GM12874 (cell line): ENCODE results near the gene LY9.

Source experiments
- TF ChIP-seq, protein P1 (sequence below): IDR thresholded peaks from 2 replicates; pipeline ENCODE4 v1.5.1; 2011; ENCODE audit warnings: low read depth, mild to moderate bottlenecking, control low read depth, low read length, moderate library complexity; ENCODE audit not compliant: insufficient read depth

LY9 gene

GRCh38 chr1:160761046-160761445 is 34.9 kb upstream of the LY9 start:
- TF ChIP-seq, protein P1, sequence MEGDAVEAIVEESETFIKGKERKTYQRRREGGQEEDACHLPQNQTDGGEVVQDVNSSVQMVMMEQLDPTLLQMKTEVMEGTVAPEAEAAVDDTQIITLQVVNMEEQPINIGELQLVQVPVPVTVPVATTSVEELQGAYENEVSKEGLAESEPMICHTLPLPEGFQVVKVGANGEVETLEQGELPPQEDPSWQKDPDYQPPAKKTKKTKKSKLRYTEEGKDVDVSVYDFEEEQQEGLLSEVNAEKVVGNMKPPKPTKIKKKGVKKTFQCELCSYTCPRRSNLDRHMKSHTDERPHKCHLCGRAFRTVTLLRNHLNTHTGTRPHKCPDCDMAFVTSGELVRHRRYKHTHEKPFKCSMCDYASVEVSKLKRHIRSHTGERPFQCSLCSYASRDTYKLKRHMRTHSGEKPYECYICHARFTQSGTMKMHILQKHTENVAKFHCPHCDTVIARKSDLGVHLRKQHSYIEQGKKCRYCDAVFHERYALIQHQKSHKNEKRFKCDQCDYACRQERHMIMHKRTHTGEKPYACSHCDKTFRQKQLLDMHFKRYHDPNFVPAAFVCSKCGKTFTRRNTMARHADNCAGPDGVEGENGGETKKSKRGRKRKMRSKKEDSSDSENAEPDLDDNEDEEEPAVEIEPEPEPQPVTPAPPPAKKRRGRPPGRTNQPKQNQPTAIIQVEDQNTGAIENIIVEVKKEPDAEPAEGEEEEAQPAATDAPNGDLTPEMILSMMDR = no peak

DNA sequence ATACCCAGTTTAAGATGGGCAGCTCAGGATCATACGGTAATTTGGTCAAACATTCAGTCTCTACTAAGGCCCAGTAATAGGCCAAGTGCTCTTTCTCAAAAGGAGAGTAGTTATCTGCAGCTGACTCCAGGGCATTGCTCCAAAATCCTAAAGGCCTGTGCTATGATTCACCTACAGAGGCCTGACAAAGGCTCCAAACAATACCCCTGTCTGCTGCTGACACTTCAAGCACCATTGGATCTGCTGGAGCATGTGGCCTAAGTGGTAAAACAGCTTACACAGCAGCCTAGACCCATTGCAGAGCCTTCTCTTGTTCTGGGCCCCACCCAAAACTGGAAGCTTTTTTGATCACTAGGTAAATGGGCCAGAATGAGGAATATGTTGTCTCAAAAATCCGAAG is 34.1 kb upstream of the LY9 start:
- TF ChIP-seq, protein P1 = no peak

- TF ChIP-seq, protein P1 = no peak
Measured at GRCh38 chr1:160763993-160764392, 32.0 kb upstream of the LY9 start.

- TF ChIP-seq, protein P1 = no peak
Measured at GRCh38 chr1:160767395-160768294, 28.3 kb upstream of the LY9 start.

DNA sequence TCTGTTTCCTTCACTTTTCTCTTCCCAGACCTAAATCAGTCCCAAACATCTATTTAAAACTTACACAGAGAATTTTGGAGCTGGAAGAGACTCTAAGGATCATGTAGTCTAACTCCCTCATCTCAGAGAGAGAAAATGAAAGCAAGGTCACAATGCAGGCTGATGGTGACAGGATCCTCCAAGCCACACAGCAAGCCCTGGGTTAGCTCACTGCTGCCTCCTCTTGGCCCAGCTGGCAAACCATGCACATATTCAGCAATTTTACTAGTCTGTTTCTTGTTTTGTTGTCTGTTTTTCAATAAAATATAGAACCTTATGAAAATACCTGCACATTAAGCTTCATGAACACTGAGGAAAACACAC is 27.7 kb upstream of the LY9 start:
- TF ChIP-seq, protein P1 = peak; percentile 91

- TF ChIP-seq, protein P1 = no peak
Measured at GRCh38 chr1:160772331-160772730, 23.6 kb upstream of the LY9 start.

GRCh38 chr1:160773093-160773492 is 22.9 kb upstream of the LY9 start:
- TF ChIP-seq, protein P1 = no peak
